ENCODE measurements around the gene ABR. TPM values are rescaled to one million over a fixed set of nuclear protein-coding genes. Genes with fewer than 3 reads are reported as not detected.

ABR gene
- polyA plus RNA-seq, 1 donor from 2014 or later, result 34.5 TPM

DNA sequence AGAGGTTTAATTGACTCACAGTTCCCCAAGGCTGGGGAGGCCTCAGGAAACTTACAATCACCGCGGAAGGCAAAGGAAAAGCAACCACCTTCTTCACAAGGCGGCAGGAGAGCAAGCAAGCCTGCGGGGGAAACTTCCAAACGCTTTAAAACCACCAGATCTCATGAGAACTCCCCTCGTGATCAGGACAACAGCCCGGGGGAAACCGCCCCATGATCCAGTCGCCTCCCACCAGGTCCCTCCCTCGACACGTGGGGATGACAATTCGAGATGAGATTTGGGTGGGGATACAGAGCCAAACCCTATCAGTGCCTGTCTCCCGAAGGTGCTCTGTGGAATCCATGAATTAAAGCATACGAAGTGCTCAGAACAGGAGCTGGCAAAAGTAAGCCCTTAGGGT is 43.9 kb upstream of the ABR start:
- Histone ChIP-seq H3K27ac (ENCODE audit: low read length) (no peak overlapping the region), H3K4me3 (ENCODE audit: low read length) (no peak overlapping the region), H3F3A (ENCODE audit: insufficient read depth, low read length, poor library complexity, severe bottlenecking) (no peaks in the 10 kb centered on the region), H3K9me3 (ENCODE audit: low read length) (no peaks in the 10 kb centered on the region), H3K9me2 (ENCODE audit: insufficient read depth, low read length) (no peaks in the 10 kb centered on the region), H3K27me3 (ENCODE audit: insufficient read depth, low read depth, low read length) (peaks cover 22% of the 10 kb centered on the region), H3K9ac (ENCODE audit: low read length) (no peak overlapping the region), H2AFZ (ENCODE audit: low read depth, low read length) (no peak overlapping the region), H3K36me3 (ENCODE audit: insufficient read depth, low read length) (no peaks in the 10 kb centered on the region), H3K4me2 (ENCODE audit: low read length) (no peak overlapping the region), H4K20me1 (ENCODE audit: insufficient read depth) (no peaks in the 10 kb centered on the region), H3K79me2 (replicated peaks; ENCODE audit: insufficient read depth, low read length) (no peaks in the 10 kb centered on the region)
- TF ChIP-seq EZH2 (IDR thresholded peaks at IDR 0.05; ENCODE audit: borderline replicate concordance, insufficient read depth, low read length, poor library complexity, severe bottlenecking) (no peak), POLR2AphosphoS5 (IDR thresholded peaks at IDR 0.05) (no peak)

GRCh38 chr17:1222321-1222720 is 42.5 kb upstream of the ABR start:
- Histone ChIP-seq H3K9ac (ENCODE audit: low read length) (no peak overlapping the region), H3K27me3 (ENCODE audit: insufficient read depth, low read depth, low read length) (peaks cover 9% of the 10 kb centered on the region), H2AFZ (ENCODE audit: low read depth, low read length) (no peak overlapping the region), H3K9me3 (ENCODE audit: low read length) (no peaks in the 10 kb centered on the region), H3F3A (ENCODE audit: insufficient read depth, low read length, poor library complexity, severe bottlenecking) (no peaks in the 10 kb centered on the region), H3K27ac (ENCODE audit: low read length) (no peak overlapping the region), H3K79me2 (replicated peaks; ENCODE audit: insufficient read depth, low read length) (no peaks in the 10 kb centered on the region), H3K36me3 (ENCODE audit: insufficient read depth, low read length) (no peaks in the 10 kb centered on the region), H3K4me3 (ENCODE audit: low read length) (no peak overlapping the region), H3K9me2 (ENCODE audit: insufficient read depth, low read length) (no peaks in the 10 kb centered on the region), H3K4me2 (ENCODE audit: low read length) (no peak overlapping the region), H4K20me1 (ENCODE audit: insufficient read depth) (no peaks in the 10 kb centered on the region)
- TF ChIP-seq SMC3 (conservative IDR thresholded peaks at IDR 0.05; ENCODE audit: poor library complexity) (no peak), EZH2 (IDR thresholded peaks at IDR 0.05; ENCODE audit: borderline replicate concordance, insufficient read depth, low read length, poor library complexity, severe bottlenecking) (no peak), POLR2AphosphoS5 (IDR thresholded peaks at IDR 0.05) (no peak), RAD21 (conservative IDR thresholded peaks at IDR 0.05) (no peak), EP300 (conservative IDR thresholded peaks at IDR 0.05; ENCODE audit: poor library complexity, severe bottlenecking) (no peak), TAF1 (IDR thresholded peaks at IDR 0.05; ENCODE audit: low read depth) (no peak), MXI1 (conservative IDR thresholded peaks at IDR 0.05; ENCODE audit: poor library complexity, severe bottlenecking) (no peak)
- TF ChIP-seq, protein P1, sequence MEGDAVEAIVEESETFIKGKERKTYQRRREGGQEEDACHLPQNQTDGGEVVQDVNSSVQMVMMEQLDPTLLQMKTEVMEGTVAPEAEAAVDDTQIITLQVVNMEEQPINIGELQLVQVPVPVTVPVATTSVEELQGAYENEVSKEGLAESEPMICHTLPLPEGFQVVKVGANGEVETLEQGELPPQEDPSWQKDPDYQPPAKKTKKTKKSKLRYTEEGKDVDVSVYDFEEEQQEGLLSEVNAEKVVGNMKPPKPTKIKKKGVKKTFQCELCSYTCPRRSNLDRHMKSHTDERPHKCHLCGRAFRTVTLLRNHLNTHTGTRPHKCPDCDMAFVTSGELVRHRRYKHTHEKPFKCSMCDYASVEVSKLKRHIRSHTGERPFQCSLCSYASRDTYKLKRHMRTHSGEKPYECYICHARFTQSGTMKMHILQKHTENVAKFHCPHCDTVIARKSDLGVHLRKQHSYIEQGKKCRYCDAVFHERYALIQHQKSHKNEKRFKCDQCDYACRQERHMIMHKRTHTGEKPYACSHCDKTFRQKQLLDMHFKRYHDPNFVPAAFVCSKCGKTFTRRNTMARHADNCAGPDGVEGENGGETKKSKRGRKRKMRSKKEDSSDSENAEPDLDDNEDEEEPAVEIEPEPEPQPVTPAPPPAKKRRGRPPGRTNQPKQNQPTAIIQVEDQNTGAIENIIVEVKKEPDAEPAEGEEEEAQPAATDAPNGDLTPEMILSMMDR (IDR thresholded peaks at IDR 0.05; ENCODE audit: poor library complexity, severe bottlenecking), result no peak
- TF ChIP-seq, protein P2, sequence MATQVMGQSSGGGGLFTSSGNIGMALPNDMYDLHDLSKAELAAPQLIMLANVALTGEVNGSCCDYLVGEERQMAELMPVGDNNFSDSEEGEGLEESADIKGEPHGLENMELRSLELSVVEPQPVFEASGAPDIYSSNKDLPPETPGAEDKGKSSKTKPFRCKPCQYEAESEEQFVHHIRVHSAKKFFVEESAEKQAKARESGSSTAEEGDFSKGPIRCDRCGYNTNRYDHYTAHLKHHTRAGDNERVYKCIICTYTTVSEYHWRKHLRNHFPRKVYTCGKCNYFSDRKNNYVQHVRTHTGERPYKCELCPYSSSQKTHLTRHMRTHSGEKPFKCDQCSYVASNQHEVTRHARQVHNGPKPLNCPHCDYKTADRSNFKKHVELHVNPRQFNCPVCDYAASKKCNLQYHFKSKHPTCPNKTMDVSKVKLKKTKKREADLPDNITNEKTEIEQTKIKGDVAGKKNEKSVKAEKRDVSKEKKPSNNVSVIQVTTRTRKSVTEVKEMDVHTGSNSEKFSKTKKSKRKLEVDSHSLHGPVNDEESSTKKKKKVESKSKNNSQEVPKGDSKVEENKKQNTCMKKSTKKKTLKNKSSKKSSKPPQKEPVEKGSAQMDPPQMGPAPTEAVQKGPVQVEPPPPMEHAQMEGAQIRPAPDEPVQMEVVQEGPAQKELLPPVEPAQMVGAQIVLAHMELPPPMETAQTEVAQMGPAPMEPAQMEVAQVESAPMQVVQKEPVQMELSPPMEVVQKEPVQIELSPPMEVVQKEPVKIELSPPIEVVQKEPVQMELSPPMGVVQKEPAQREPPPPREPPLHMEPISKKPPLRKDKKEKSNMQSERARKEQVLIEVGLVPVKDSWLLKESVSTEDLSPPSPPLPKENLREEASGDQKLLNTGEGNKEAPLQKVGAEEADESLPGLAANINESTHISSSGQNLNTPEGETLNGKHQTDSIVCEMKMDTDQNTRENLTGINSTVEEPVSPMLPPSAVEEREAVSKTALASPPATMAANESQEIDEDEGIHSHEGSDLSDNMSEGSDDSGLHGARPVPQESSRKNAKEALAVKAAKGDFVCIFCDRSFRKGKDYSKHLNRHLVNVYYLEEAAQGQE (IDR thresholded peaks at IDR 0.05; ENCODE audit: borderline replicate concordance), result no peak

GRCh38 chr17:1221209-1221608 is 41.4 kb upstream of the ABR start:
- H3K9me2 ChIP-seq (ENCODE audit: insufficient read depth, low read length), result no peaks in the 10 kb centered on the region
- no peak overlapping the region for H3K9ac ChIP-seq (ENCODE audit: low read length)
- H2AFZ ChIP-seq (ENCODE audit: low read depth, low read length), result no peak overlapping the region
- H3K79me2 ChIP-seq (replicated peaks; ENCODE audit: insufficient read depth, low read length), result no peaks in the 10 kb centered on the region
- no peaks in the 10 kb centered on the region for H3K9me3 ChIP-seq (ENCODE audit: low read length)
- H3K36me3 ChIP-seq (ENCODE audit: insufficient read depth, low read length), result no peaks in the 10 kb centered on the region
- H3K27me3 ChIP-seq (ENCODE audit: insufficient read depth, low read depth, low read length), result no peaks in the 10 kb centered on the region
- H3K27ac ChIP-seq (ENCODE audit: low read length), result no peak overlapping the region
- TF ChIP-seq, protein P2 (IDR thresholded peaks at IDR 0.05; ENCODE audit: borderline replicate concordance), result no peak
- TF ChIP-seq RAD21 (conservative IDR thresholded peaks at IDR 0.05), result no peak
- no peak for TF ChIP-seq TAF1 (IDR thresholded peaks at IDR 0.05; ENCODE audit: low read depth)
- TF ChIP-seq, protein P1 (IDR thresholded peaks at IDR 0.05; ENCODE audit: poor library complexity, severe bottlenecking), result no peak
- TF ChIP-seq SMC3 (conservative IDR thresholded peaks at IDR 0.05; ENCODE audit: poor library complexity), result no peak
- no peak for TF ChIP-seq EP300 (conservative IDR thresholded peaks at IDR 0.05; ENCODE audit: poor library complexity, severe bottlenecking)
- TF ChIP-seq MXI1 (conservative IDR thresholded peaks at IDR 0.05; ENCODE audit: poor library complexity, severe bottlenecking), result no peak
- TF ChIP-seq EZH2 (IDR thresholded peaks at IDR 0.05; ENCODE audit: borderline replicate concordance, insufficient read depth, low read length, poor library complexity, severe bottlenecking), result no peak
- TF ChIP-seq POLR2AphosphoS5 (IDR thresholded peaks at IDR 0.05), result no peak
- no peaks in the 10 kb centered on the region for H4K20me1 ChIP-seq (ENCODE audit: insufficient read depth)
- no peak overlapping the region for H3K4me2 ChIP-seq (ENCODE audit: low read length)
- no peaks in the 10 kb centered on the region for H3F3A ChIP-seq (ENCODE audit: insufficient read depth, low read length, poor library complexity, severe bottlenecking)
- no peak overlapping the region for H3K4me3 ChIP-seq (ENCODE audit: low read length)
